OCI-LY7 (cell line): ENCODE results near the gene SEMA5A.

Experiments used
- EZH2phosphoT487 ChIP-seq: fragments of 200-600 bp; sonication (generic); IDR thresholded peaks from 2 replicates; pipeline ENCODE4 v1.6.1; 2018; ENCODE audit warnings: low read depth, borderline replicate concordance, mild to moderate bottlenecking, mixed run types, antibody characterized with exemption, low read length, moderate library complexity, mixed read lengths
- TF ChIP-seq, protein P1 (sequence below): fragments of 200-600 bp; sonication (generic); conservative IDR thresholded peaks from 2 replicates; pipeline ENCODE4 v1.5.1; 2014; ENCODE audit warnings: mild to moderate bottlenecking, antibody characterized with exemption, low read length, moderate library complexity, mixed read lengths

- TF ChIP-seq, protein P1, sequence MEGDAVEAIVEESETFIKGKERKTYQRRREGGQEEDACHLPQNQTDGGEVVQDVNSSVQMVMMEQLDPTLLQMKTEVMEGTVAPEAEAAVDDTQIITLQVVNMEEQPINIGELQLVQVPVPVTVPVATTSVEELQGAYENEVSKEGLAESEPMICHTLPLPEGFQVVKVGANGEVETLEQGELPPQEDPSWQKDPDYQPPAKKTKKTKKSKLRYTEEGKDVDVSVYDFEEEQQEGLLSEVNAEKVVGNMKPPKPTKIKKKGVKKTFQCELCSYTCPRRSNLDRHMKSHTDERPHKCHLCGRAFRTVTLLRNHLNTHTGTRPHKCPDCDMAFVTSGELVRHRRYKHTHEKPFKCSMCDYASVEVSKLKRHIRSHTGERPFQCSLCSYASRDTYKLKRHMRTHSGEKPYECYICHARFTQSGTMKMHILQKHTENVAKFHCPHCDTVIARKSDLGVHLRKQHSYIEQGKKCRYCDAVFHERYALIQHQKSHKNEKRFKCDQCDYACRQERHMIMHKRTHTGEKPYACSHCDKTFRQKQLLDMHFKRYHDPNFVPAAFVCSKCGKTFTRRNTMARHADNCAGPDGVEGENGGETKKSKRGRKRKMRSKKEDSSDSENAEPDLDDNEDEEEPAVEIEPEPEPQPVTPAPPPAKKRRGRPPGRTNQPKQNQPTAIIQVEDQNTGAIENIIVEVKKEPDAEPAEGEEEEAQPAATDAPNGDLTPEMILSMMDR: no peak
- no peak for TF ChIP-seq EZH2phosphoT487
Observed at GRCh38 chr5:9241479-9242305, 304.2 kb downstream of the SEMA5A start.
